ENCODE results near the gene PLCD3. TPM values are rescaled to one million over a fixed set of nuclear protein-coding genes. Genes with fewer than 3 reads are reported as not detected.

Gene PLCD3
- total and polyA plus RNA-seq, 9 of the 15 experiments (the other 6 are each of a cell fraction or from before 2014, with no cell fraction given): 0.20 to 22.6 (median 7.5) TPM

DNA sequence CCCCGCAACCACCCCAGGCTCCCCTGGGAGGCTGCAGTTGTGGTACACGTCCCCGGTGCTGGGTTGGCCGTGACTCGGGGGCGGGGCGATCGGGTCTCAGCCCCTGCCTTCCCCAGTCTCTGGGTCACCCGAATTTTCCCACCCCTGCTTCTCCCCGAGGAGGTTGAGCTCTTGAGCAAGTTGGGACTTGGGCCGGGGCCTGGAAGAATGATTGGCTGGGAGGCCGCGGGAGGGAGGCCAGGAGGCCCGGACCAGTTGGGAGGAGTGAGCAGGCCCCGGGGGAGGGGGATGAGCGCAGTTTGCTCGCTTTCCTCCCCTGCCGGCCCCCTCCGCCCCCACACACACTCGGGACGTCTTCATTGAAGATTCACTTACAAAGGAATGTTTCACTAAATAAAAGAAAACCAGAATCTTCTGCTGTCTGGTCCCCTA lies 11.5 kb upstream of the PLCD3 start (continued):
- TF ChIP-seq, protein P1, sequence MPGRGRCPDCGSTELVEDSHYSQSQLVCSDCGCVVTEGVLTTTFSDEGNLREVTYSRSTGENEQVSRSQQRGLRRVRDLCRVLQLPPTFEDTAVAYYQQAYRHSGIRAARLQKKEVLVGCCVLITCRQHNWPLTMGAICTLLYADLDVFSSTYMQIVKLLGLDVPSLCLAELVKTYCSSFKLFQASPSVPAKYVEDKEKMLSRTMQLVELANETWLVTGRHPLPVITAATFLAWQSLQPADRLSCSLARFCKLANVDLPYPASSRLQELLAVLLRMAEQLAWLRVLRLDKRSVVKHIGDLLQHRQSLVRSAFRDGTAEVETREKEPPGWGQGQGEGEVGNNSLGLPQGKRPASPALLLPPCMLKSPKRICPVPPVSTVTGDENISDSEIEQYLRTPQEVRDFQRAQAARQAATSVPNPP (IDR thresholded peaks at IDR 0.05; ENCODE audit: borderline replicate concordance, insufficient read depth, insufficient read length): no peak
- TF ChIP-seq POLR2G (IDR thresholded peaks at IDR 0.05; ENCODE audit: low read depth, low read length) (peak; percentile 62; the same call in 1 of the 2 replicates), ZNF282 (CRISPR knock-in tag; IDR thresholded peaks at IDR 0.05) (no peak), MAFF (IDR thresholded peaks at IDR 0.05; ENCODE audit: low read length) (no peak), ZNF408 (CRISPR knock-in tag; IDR thresholded peaks at IDR 0.05; ENCODE audit: low read depth) (no peak), PTBP1 (IDR thresholded peaks at IDR 0.05; ENCODE audit: low read depth, low read length) (no peak), ZNF316 (IDR thresholded peaks at IDR 0.05) (no peak), EP400 (IDR thresholded peaks at IDR 0.05) (no peak), ZNF436 (CRISPR knock-in tag; IDR thresholded peaks at IDR 0.05) (no peak), ZNF830 (CRISPR knock-in tag; IDR thresholded peaks at IDR 0.05) (no peak), ZNF785 (CRISPR knock-in tag; IDR thresholded peaks at IDR 0.05) (no peak), ZNF76 (CRISPR knock-in tag; IDR thresholded peaks at IDR 0.05; ENCODE audit: borderline replicate concordance) (no peak), TAF7 (tag; IDR thresholded peaks at IDR 0.05) (no peak), ATF7 (IDR thresholded peaks at IDR 0.05) (no peak), ETV6 (IDR thresholded peaks at IDR 0.05; ENCODE audit: borderline replicate concordance in 1 of 2, low read depth in 2 of 2, low read length in 1 of 2) (no peak), ETV6 (CRISPR knock-in tag; IDR thresholded peaks at IDR 0.05; ENCODE audit: borderline replicate concordance) (no peak), ARID1B (IDR thresholded peaks at IDR 0.05) (0 out of 2 replicates have a peak, but pooled peaks have one; percentile 6), SMARCA5 (IDR thresholded peaks at IDR 0.05) (no peak)
- TF ChIP-seq, protein P2, sequence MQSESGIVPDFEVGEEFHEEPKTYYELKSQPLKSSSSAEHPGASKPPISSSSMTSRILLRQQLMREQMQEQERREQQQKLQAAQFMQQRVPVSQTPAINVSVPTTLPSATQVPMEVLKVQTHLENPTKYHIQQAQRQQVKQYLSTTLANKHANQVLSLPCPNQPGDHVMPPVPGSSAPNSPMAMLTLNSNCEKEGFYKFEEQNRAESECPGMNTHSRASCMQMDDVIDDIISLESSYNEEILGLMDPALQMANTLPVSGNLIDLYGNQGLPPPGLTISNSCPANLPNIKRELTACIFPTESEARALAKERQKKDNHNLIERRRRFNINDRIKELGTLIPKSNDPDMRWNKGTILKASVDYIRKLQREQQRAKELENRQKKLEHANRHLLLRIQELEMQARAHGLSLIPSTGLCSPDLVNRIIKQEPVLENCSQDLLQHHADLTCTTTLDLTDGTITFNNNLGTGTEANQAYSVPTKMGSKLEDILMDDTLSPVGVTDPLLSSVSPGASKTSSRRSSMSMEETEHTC (IDR thresholded peaks at IDR 0.05): no peak
- TF ChIP-seq, protein P3, sequence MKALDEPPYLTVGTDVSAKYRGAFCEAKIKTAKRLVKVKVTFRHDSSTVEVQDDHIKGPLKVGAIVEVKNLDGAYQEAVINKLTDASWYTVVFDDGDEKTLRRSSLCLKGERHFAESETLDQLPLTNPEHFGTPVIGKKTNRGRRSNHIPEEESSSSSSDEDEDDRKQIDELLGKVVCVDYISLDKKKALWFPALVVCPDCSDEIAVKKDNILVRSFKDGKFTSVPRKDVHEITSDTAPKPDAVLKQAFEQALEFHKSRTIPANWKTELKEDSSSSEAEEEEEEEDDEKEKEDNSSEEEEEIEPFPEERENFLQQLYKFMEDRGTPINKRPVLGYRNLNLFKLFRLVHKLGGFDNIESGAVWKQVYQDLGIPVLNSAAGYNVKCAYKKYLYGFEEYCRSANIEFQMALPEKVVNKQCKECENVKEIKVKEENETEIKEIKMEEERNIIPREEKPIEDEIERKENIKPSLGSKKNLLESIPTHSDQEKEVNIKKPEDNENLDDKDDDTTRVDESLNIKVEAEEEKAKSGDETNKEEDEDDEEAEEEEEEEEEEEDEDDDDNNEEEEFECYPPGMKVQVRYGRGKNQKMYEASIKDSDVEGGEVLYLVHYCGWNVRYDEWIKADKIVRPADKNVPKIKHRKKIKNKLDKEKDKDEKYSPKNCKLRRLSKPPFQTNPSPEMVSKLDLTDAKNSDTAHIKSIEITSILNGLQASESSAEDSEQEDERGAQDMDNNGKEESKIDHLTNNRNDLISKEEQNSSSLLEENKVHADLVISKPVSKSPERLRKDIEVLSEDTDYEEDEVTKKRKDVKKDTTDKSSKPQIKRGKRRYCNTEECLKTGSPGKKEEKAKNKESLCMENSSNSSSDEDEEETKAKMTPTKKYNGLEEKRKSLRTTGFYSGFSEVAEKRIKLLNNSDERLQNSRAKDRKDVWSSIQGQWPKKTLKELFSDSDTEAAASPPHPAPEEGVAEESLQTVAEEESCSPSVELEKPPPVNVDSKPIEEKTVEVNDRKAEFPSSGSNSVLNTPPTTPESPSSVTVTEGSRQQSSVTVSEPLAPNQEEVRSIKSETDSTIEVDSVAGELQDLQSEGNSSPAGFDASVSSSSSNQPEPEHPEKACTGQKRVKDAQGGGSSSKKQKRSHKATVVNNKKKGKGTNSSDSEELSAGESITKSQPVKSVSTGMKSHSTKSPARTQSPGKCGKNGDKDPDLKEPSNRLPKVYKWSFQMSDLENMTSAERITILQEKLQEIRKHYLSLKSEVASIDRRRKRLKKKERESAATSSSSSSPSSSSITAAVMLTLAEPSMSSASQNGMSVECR (CRISPR knock-in tag; IDR thresholded peaks at IDR 0.05): no peak
- TF ChIP-seq, protein P4, sequence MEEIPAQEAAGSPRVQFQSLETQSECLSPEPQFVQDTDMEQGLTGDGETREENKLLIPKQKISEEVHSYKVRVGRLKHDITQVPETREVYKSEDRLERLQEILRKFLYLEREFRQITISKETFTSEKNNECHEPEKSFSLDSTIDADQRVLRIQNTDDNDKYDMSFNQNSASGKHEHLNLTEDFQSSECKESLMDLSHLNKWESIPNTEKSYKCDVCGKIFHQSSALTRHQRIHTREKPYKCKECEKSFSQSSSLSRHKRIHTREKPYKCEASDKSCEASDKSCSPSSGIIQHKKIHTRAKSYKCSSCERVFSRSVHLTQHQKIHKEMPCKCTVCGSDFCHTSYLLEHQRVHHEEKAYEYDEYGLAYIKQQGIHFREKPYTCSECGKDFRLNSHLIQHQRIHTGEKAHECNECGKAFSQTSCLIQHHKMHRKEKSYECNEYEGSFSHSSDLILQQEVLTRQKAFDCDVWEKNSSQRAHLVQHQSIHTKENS (CRISPR knock-in tag; IDR thresholded peaks at IDR 0.05): no peak

All from K562 (cell line).